Left hindlimb (tissue), 1 donor: ENCODE data around the gene SLC44A3.
"Not testable (repeated sequence)": the region's sequence is repeated elsewhere in the genome, so short reads cannot be mapped to it uniquely, and the experiment has no call there.

ENCODE experiments used
- DNase-seq: peaks from one replicate; pipeline ENCODE4 v3.0.0-alpha.2; 2018

Gene SLC44A3

DNA sequence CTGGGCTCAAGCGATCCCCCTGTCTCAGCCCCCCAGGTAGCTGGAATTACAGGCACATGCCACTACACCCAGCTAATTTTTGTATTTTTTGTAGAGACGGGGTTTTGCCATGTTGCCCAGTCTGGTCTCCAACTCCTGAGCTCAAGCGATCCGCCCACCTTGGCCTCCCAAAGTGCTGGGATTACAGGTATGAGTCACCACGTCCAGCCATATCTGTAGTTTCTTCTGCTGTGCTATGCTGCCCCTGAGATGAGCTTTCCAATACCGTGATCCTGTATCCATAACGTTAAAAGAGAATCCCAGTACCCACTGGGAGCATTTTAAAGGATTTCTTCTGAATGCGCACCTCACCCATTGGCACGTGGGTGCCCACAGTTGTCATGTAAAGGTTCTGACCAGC is 20.2 kb downstream of the SLC44A3 start:
- not testable (repeated sequence) for DNase-seq

- no peak for DNase-seq
Observed at GRCh38 chr1:94840808-94841207, 20.7 kb downstream of the SLC44A3 start.

- DNase-seq: no peak
Observed at GRCh38 chr1:94843430-94843829, 23.3 kb downstream of the SLC44A3 start.

GRCh38 chr1:94843846-94844245 is 23.7 kb downstream of the SLC44A3 start:
- DNase-seq: no peak

GRCh38 chr1:94846308-94846707 is 26.2 kb downstream of the SLC44A3 start:
- no peak for DNase-seq

- DNase-seq: no peak
Observed at GRCh38 chr1:94851571-94851970, 31.4 kb downstream of the SLC44A3 start.

DNA sequence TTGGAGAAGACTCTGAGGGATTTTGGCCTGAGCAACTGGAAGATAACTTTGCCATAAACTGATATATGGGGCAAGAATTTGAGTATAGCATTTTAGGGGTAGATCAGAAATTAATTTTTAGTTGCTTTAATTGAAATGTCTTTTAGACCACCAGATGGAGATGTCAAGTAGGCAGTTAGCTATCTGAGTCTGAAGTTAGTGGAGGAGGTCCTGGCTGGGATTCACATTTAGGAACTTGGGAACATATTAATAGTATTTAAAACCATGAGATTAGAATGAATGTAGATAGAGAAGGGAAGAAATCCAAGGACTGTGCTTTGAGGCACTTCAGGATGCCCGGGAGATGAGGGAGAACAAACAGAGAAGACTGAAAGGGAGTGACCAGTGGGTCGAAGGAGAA is 32.6 kb downstream of the SLC44A3 start:
- no peak for DNase-seq

DNA sequence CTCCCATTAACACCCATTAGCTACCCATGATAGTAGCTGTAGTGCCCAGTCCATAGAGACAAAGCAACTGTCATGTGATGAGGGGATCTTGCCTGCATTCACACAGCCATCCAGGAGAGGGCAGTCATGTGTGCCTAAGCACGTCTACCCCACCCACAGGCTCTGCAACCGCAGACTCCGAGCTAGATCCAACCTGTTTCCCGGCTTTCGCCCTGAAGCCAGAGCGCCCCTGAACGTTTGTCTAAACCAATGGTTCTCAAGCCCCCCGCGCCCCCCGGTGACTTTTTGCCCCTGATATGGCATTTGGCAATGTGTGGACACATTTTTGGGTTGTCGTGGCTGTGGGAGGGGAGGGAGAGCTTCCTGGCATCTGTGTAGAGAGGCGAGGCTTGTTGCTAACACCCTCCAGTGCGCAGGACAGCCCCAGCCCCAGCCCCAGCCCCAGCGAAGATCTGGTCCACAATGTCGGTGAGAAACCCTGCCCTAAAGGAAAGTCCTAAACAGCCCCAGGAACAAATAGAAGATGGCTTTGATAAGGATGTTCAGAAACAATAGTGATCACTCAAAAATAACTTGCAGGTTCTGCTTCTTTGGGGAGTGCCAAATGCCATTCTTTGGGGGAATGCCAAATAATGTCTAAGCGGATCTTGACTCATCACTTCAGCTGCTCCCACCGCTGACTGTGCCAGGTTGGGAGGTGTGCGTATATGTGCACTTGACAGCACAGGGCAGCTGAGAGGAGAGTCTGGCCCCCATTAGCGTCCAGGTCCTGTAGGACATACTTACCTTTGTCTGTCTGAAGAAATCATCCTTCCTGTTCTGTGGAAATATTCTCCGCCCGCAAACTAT is 34.5 kb downstream of the SLC44A3 start:
- DNase-seq: peak; percentile 90

GRCh38 chr1:94855307-94855700 is 35.1 kb downstream of the SLC44A3 start:
- no peak for DNase-seq

DNA sequence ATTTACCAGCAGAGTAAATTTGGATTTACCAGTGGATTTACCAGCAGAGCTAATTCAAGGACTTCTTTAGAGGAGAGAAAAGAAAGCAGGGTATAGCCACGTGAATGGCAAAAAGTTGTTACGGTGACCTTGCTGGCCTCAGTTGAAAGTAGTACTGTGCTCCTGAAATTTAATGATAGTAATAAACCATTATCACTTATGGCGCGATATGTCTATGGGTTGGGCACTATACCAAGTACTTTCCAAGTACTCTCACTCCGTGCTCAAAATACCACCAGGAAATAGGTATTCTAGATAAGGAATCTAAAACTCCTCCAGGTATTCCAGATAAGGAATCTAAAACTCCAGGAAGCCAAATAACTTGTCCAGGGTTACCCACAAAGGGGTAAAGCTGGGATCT is 35.8 kb downstream of the SLC44A3 start:
- DNase-seq: no peak

GRCh38 chr1:94856868-94857267 is 36.7 kb downstream of the SLC44A3 start:
- no peak for DNase-seq

- DNase-seq: no peak
Observed at GRCh38 chr1:94858276-94858675, 38.1 kb downstream of the SLC44A3 start.

- DNase-seq: no peak
Observed at GRCh38 chr1:94859174-94859573, 39.0 kb downstream of the SLC44A3 start.

GRCh38 chr1:94862718-94863117 is 42.6 kb downstream of the SLC44A3 start:
- DNase-seq: no peak

- no peak for DNase-seq
Observed at GRCh38 chr1:94863297-94863911, 43.2 kb downstream of the SLC44A3 start.

GRCh38 chr1:94863919-94864318 is 43.8 kb downstream of the SLC44A3 start:
- DNase-seq: no peak

DNA sequence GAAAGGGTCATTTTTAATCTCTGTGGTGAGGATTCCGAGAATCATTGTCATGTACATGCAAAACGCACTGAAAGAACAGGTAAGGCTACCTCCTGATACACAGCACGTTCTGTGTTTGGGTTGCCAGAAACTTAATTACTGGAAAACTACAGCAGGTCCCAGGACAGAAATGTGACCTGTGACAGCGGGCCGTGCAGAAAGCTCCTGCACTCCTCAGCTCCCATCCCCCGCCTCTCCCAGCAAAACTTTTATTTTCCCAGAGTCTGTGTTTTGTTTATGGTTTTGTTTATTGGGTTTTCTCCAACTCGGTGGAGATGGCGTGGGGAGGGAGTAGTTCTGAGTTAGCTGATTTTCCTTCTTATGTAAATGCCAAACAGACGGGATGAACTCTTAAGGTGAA is 44.7 kb downstream of the SLC44A3 start:
- DNase-seq: no peak

DNA sequence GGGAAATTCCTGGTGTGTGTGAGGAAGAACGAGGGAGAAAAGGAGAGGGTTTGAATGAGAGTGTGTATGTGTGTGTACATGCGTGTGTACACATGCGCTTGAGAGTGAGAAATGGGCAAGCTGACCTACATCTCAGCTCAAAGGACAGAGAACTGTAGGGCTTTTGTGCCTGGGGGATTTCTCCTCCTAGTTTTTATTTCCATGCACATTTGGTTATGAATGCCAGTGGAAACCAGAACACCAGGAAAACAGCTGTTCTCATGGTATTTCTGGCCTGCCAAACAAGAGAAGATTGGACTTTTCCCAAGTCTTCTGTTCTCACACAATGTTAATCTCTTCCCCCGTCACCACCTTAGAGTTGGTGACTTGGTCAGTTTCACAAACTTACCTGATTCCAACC is 45.2 kb downstream of the SLC44A3 start:
- DNase-seq: no peak

- no peak for DNase-seq
Observed at GRCh38 chr1:94866164-94866807, 46.1 kb downstream of the SLC44A3 start.

DNA sequence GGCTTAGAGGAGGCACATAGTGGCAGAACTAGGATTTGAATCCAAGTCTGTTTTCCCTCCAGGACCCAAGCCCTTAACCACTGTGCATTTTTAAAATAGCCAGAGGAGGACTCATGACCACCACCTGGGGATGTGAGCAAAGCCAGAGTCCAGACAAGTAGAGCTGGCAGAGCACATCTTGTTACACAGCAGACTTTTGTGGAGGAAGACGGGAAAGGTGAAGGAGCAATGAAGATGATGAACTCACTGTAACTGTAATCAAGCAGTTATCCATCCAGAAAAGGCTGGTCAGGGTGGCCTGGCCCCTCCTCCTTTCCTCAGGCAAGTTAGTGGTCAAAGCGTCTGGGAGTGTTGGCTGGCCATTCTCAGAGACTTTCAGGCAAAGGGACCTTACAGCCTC is 50.9 kb downstream of the SLC44A3 start:
- DNase-seq: no peak

DNA sequence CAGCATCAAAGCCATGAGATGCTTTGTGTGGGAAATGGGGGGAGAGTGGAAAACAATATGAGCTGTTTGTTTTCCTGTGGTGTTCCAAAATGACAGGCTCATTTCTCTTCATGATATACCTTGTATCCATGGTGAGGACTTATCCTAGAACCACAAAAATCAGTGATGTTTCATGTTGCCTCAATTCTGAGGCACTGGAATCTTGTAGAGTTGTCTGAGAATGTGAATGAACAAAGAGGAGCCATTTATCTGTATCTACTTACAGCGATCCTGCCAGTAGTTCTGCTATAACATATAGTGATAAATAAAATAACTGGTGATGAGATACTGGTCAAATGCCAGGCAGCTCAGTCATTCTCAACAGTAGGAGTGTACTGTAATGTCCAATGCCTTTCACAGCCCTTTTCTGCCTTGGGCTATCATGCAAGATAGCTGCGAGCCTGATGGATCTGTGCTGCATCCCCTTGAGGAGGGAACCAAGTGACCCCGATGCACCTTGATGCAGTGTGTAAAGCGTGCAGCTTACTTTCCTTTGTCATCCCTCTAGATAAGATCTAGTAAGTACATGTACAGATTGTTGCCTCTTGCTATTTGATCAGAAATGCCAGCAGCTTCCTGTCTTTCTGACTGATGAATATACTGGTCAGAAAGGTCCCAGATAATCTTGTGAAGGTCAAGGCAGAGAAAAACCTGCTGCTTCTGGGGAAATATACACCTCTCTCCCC is 52.8 kb downstream of the SLC44A3 start:
- DNase-seq: no peak

DNA sequence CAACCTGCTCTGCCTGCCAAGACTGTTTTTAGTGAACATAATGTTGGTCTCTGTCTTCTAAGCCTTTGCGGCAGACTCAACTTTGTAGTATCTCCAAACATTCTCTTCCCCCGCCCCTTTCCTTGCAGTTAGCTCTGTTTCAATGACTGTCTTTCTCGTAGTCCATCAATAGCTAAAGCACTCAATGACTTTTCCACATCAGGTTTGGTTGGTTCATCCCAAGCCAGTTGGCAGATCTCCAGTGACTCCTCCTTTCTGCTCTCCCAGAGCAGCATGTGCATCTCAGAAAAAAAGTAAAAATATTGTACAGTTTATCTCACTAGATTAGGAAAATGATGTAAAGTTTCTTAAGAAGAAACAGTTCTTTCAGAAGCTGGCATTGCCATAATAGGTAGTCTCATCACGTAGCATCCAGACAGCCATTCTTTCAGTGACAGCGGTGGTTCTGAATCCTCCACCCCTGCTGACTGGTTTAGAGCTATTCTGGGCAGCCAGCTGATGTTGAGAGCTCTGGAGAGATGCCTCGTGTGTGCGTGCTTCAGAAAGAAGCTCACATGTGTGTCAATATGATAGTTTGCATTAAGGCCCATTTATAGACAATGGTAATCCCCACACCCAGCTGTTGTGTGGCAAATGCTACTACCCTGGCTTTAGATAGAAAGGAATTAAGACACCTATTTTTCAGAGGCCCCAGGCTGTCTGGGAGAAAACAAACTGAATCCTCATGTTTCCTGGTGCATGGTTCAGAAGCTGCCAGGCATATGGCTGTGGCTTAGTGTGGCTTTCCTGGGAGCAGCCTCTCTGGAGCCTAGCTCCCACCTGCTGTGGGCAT is 53.6 kb downstream of the SLC44A3 start:
- peak; percentile 59 for DNase-seq
